ENCODE results near the gene PTPN1.
A peak's percentile ranks its signal among the peaks of the same experiment; 100 is the strongest.
"Not testable (repeated sequence)": the region's sequence is repeated elsewhere in the genome, so short reads cannot be mapped to it uniquely, and the experiment has no call there.

PTPN1 gene

GRCh38 chr20:50611128-50611810, 101.1 kb downstream of the PTPN1 start:
- DNase-seq, result peak; percentile 26 to 64 (median 50)

- DNase-seq, result no peak
Observed at GRCh38 chr20:50613438-50614169, 103.4 kb downstream of the PTPN1 start.

- no peak for DNase-seq
Observed at GRCh38 chr20:50615407-50615806, 105.2 kb downstream of the PTPN1 start.

- DNase-seq, result no peak
Observed at GRCh38 chr20:50617022-50617421, 106.8 kb downstream of the PTPN1 start.

GRCh38 chr20:50618537-50618936, 108.4 kb downstream of the PTPN1 start:
- DNase-seq, result no peak

GRCh38 chr20:50620459-50620858, 110.3 kb downstream of the PTPN1 start:
- DNase-seq, result not testable (repeated sequence)

- DNase-seq, result no peak
Observed at GRCh38 chr20:50621068-50621665, 111.0 kb downstream of the PTPN1 start.

- DNase-seq, result no peak
Observed at GRCh38 chr20:50624351-50625016, 114.3 kb downstream of the PTPN1 start.

GRCh38 chr20:50625986-50626677, 115.9 kb downstream of the PTPN1 start:
- peak; percentile 20 to 58 (median 42) for DNase-seq

GRCh38 chr20:50627747-50628146, 117.6 kb downstream of the PTPN1 start:
- no peak for DNase-seq

GRCh38 chr20:50628332-50628731, 118.1 kb downstream of the PTPN1 start:
- DNase-seq, result no peak

- no peak for DNase-seq
Observed at GRCh38 chr20:50628853-50629669, 118.9 kb downstream of the PTPN1 start.

- DNase-seq, result no peak
Observed at GRCh38 chr20:50629670-50630045, 119.5 kb downstream of the PTPN1 start.

GRCh38 chr20:50630578-50631263, 120.5 kb downstream of the PTPN1 start:
- no peak for DNase-seq

GRCh38 chr20:50632236-50632635, 122.1 kb downstream of the PTPN1 start:
- peak in 3 of 4 experiments; percentile 19 to 26 (median 22) for DNase-seq

- no peak for DNase-seq
Observed at GRCh38 chr20:50632701-50633100, 122.5 kb downstream of the PTPN1 start.

- DNase-seq, result no peak
Observed at GRCh38 chr20:50633361-50633760, 123.2 kb downstream of the PTPN1 start.

GRCh38 chr20:50634191-50634590, 124.0 kb downstream of the PTPN1 start:
- DNase-seq, result no peak
